Smooth muscle cell (in vitro differentiated cells): ENCODE results near the gene DZIP1. TPM values are rescaled to one million over a fixed set of nuclear protein-coding genes. Genes with fewer than 3 reads are reported as not detected.
"Not testable (repeated sequence)": the region's sequence is repeated elsewhere in the genome, so short reads cannot be mapped to it uniquely, and the experiment has no call there.

Source experiments
- DNase-seq: peaks from one replicate; lab custom pipeline; 2025; ENCODE audit not compliant: unreplicated experiment; lab: John Stamatoyannopoulos, UW
- H2AFZ ChIP-seq: fragments of 200-600 bp; sonication (generic); 2 replicates; pipeline ENCODE4 v1.6.0; 2016; ENCODE audit warnings: antibody characterized with exemption, low read depth, mild to moderate bottlenecking
- H3F3A ChIP-seq: fragments of 200-600 bp; sonication (generic); 2 replicates; pipeline ENCODE4 v1.6.0; 2017; ENCODE audit warnings: antibody characterized with exemption, low read depth
- H3K27ac ChIP-seq: fragments of 200-600 bp; sonication (generic); 2 replicates; pipeline ENCODE4 v1.5.1; 2016; ENCODE audit warnings: low read depth, mild to moderate bottlenecking
- H3K27me3 ChIP-seq: fragments of 200-600 bp; sonication (generic); 2 replicates; pipeline ENCODE4 v1.6.1; 2016; ENCODE audit warnings: low read depth, mild to moderate bottlenecking
- H3K36me3 ChIP-seq: fragments of 200-600 bp; sonication (generic); 2 replicates; pipeline ENCODE4 v1.5.1; 2016; ENCODE audit warnings: low read depth
- H3K4me1 ChIP-seq: fragments of 200-600 bp; sonication (generic); 2 replicates; pipeline ENCODE4 v1.5.1; 2016; ENCODE audit warnings: low read depth
- H3K4me2 ChIP-seq: fragments of 200-600 bp; sonication (generic); 2 replicates; pipeline ENCODE4 v1.6.0; 2016; ENCODE audit warnings: mild to moderate bottlenecking
- H3K4me3 ChIP-seq: fragments of 200-600 bp; sonication (generic); 2 replicates; pipeline ENCODE4 v1.5.1; 2016; ENCODE audit warnings: mild to moderate bottlenecking
- H3K79me2 ChIP-seq: fragments of 200-600 bp; sonication (generic); 2 replicates; pipeline ENCODE4 v1.6.0; 2016; ENCODE audit warnings: low read depth, mild to moderate bottlenecking
- H3K9ac ChIP-seq: fragments of 200-600 bp; sonication (generic); 2 replicates; pipeline ENCODE4 v1.6.0; 2016; ENCODE audit warnings: low read depth
- H3K9me3 ChIP-seq: fragments of 200-600 bp; sonication (generic); replicated peaks from 2 replicates; pipeline ENCODE4 v1.5.1; 2016; ENCODE audit warnings: low read depth
- H4K20me1 ChIP-seq: fragments of 200-600 bp; sonication (generic); 2 replicates; pipeline ENCODE4 v1.6.0; 2016; ENCODE audit warnings: low read depth
- CTCF ChIP-seq: fragments of 200-600 bp; sonication (generic); IDR thresholded peaks from 2 replicates; pipeline ENCODE4 v1.5.1; 2017; ENCODE audit warnings: borderline replicate concordance, mild to moderate bottlenecking, antibody characterized with exemption; ENCODE audit not compliant: insufficient read depth, poor library complexity, severe bottlenecking
- WGBS: methylation state at CpG from one replicate; pipeline ENCODE4 v1.1.7; 2016; ENCODE audit warnings: low lambda C conversion rate; 5-methylcytosine and 5-hydroxymethylcytosine counted together
- polyA plus RNA-seq: library from polyadenylated mRNA; unstranded; fragments of >200 nt; fragmentation: Nextera tagmentation; extraction: Ambion mirVana; gene quantifications from 2 replicates; pipeline ENCODE4 v1.2.1, GENCODE V29; 2016
- total RNA-seq: library from RNA; depleted of rRNA; stranded (reverse); fragments of >200 nt; gene quantifications from 2 replicates; pipeline ENCODE4 v1.2.3, GENCODE V29; 2014

Gene DZIP1
- total and polyA plus RNA-seq, 2 experiments from 2014 or later: 15.2 to 23.6 TPM

- peak within 1 kb of the TSS; percentile 90 for H3K4me2 ChIP-seq
- H3K4me1 ChIP-seq: peaks cover 18% of the 10 kb centered on the region
- H4K20me1 ChIP-seq: peaks cover 41% of the 10 kb centered on the region
- TF ChIP-seq CTCF: no peak
- H3K4me3 ChIP-seq: peak within 1 kb of the TSS; percentile 87
- peak; percentile 93 for DNase-seq
- peak within 1 kb of the TSS; percentile 99 for H2AFZ ChIP-seq
- no peaks in the 10 kb centered on the region for H3F3A ChIP-seq
- no peaks in the 10 kb centered on the region for H3K36me3 ChIP-seq
- peaks cover 47% of the 10 kb centered on the region for H3K79me2 ChIP-seq
- peak within 1 kb of the TSS; percentile 89 for H3K27ac ChIP-seq
- H3K27me3 ChIP-seq: no peaks in the 10 kb centered on the region
- peak within 1 kb of the TSS; percentile 91 for H3K9ac ChIP-seq
- under 1% methylated on average over 84 of the region's 90 CpGs for WGBS
- H3K9me3 ChIP-seq: no peaks in the 10 kb centered on the region
Measured at GRCh38 chr13:95676762-95677563, 32.5 kb upstream of the DZIP1 start, which contains the start of gene DNAJC3. Gene DNAJC3 (plus strand): TSS chr13:95677139. CDS start chr13:95677256, 117 bp downstream.

DNA sequence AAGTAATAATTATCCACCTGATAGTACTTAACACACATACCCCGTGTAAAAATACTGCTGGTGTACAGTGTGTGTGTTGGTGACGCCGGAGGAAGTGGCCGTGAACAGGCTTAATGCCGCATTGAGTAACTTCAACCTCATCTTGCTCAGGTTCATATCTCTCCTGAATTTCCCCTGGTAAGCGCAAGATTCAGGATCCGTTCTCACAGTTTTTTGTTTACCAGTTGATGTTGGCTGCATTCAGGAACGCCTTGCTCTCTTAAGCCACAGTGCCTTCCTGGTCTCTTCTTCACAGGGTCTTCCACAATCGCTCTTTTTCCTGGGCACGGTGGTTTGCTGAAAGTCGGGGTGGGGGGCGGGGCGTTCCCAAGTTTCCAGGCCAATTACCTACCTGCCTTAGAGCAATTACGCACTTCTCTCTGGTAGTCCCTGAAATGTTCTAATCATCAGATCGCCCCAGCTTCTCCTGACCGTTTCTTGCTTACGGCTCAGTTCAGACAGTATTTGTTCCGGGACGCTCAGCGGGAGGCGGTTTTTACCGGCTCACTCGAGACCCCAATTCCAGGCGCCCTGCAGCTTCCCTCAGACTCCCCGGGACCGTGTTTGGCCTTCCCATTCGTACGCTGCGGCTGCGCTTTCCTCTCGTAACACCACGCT is 31.7 kb upstream of the DZIP1 start:
- no peak for TF ChIP-seq CTCF
- no peaks in the 10 kb centered on the region for H3K36me3 ChIP-seq
- H3K27me3 ChIP-seq: no peaks in the 10 kb centered on the region
- peak overlapping the region; percentile 99 for H2AFZ ChIP-seq
- no peaks in the 10 kb centered on the region for H3F3A ChIP-seq
- peak overlapping the region; percentile 81 for H3K4me2 ChIP-seq
- peaks cover 40% of the 10 kb centered on the region for H3K79me2 ChIP-seq
- no peaks in the 10 kb centered on the region for H3K9me3 ChIP-seq
- peaks cover 33% of the 10 kb centered on the region for H4K20me1 ChIP-seq
- DNase-seq: no peak
- peaks cover 18% of the 10 kb centered on the region for H3K4me1 ChIP-seq
- peak overlapping the region; percentile 87 for H3K4me3 ChIP-seq
- peak overlapping the region; percentile 81 for H3K27ac ChIP-seq
- H3K9ac ChIP-seq: peak overlapping the region; percentile 78
- 2% methylated on average over 32 of the region's 32 CpGs for WGBS

GRCh38 chr13:95671597-95671996 is 27.1 kb upstream of the DZIP1 start:
- Histone ChIP-seq H3F3A (no peaks in the 10 kb centered on the region), H4K20me1 (no peaks in the 10 kb centered on the region), H3K9ac (no peak overlapping the region), H2AFZ (no peak overlapping the region), H3K36me3 (no peaks in the 10 kb centered on the region), H3K27ac (no peak overlapping the region), H3K79me2 (peaks cover 6% of the 10 kb centered on the region), H3K4me2 (no peak overlapping the region), H3K4me3 (no peak overlapping the region), H3K9me3 (peaks cover 13% of the 10 kb centered on the region), H3K27me3 (no peaks in the 10 kb centered on the region), H3K4me1 (peaks cover 9% of the 10 kb centered on the region)
- no peak for DNase-seq
- WGBS: 94% methylated on average over 5 of the region's 5 CpGs
- no peak for TF ChIP-seq CTCF

- not testable (repeated sequence) for H3K4me2 ChIP-seq, H3K27me3 ChIP-seq, DNase-seq, H3F3A ChIP-seq, H3K4me1 ChIP-seq, H2AFZ ChIP-seq, H4K20me1 ChIP-seq, H3K27ac ChIP-seq, H3K9ac ChIP-seq, H3K36me3 ChIP-seq, H3K4me3 ChIP-seq, H3K79me2 ChIP-seq
- peaks cover 21% of the 10 kb centered on the region for H3K9me3 ChIP-seq
Measured at GRCh38 chr13:95667235-95667634, 22.7 kb upstream of the DZIP1 start.
